PFSK-1 (cell line): ENCODE data around the gene SPC25.

ENCODE experiments used
- FOXP2 ChIP-seq: optimal IDR thresholded peaks from 2 replicates; pipeline ENCODE3; 2011; ENCODE audit warnings: borderline replicate concordance, control low read depth, inconsistent platforms; ENCODE audit not compliant: insufficient read depth; ENCODE audit errors: extremely low read length, extremely low read depth
- POLR2AphosphoS5 ChIP-seq: IDR thresholded peaks from 2 replicates; pipeline ENCODE4 v1.6.1; 2012; ENCODE audit warnings: low read depth, mild to moderate bottlenecking, control low read depth, low read length, moderate library complexity
- SIN3A ChIP-seq: IDR thresholded peaks from 2 replicates; pipeline ENCODE4 v1.6.1; 2012; ENCODE audit warnings: mild to moderate bottlenecking, low read length, moderate library complexity, borderline replicate concordance; ENCODE audit not compliant: insufficient read depth
- TAF1 ChIP-seq: IDR thresholded peaks from 2 replicates; pipeline ENCODE4 v1.6.1; 2012; ENCODE audit warnings: low read length, control low read depth, borderline replicate concordance; ENCODE audit not compliant: insufficient read depth
- TF ChIP-seq, protein P1 (sequence below), 2 experiments: IDR thresholded peaks; 2 replicates each; pipeline versions ENCODE4 v1.6.1 to v1.8.0; 2011 to 2012; ENCODE audit warnings: low read depth in 2 of 2, low read length in 2 of 2, control low read depth in 1 of 2, inconsistent platforms in 1 of 2, mild to moderate bottlenecking in 1 of 2, moderate library complexity in 1 of 2; ENCODE audit not compliant: insufficient read depth in 1 of 2

Gene SPC25

DNA sequence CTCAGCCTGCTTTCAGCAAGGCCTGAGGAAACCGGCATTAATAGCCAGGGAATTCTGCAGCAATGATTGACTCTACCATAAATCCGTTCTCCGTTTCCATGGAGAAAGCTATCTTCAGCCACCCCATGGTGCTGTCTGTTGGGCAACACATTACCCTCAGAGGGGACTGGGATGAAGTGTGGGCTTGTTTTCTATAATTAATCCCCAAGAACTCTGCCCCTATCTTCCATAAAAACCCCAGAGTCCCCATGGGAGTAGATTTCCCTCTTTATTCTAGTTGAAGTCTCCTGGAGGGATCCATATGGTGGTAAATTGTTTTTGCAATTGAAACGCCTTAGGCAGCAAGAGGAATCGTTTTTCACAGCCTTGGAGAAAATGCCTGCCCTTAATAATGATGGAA is 20.1 kb upstream of the SPC25 start:
- no peak for TF ChIP-seq POLR2AphosphoS5

DNA sequence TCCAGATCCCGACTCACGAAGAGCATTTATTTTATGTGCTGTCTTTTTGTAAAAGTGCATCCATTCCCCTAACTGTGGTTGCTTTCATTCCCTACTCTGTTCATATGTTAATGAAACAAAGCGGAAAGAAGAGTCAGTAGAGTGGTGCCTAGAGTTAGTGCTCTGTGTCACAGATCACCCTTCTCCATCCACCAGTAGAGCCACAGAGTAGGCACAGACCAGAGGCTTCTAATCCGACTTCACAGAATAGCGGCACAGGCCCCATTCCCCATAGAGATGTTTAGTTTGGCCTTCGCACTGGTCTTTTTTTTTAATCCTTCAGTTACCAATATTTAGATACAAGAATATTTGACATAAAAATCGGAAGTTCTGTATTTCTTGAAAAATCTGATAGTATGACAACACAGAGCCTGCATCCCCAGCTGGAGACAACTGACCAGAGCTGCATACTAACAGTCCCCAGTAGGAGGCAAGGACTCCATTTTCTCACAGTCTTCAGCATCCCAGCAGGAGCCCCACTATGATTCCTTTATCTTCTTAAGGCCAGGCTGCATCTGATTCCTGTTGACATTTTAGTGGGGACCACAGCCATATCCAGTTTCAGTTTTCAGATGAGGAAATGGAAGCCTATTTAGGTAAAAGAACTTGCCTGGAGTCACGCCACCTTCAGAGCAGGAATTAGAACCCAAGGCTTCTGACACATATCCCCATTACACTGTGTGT is 17.9 kb upstream of the SPC25 start:
- TF ChIP-seq FOXP2 (no peak), POLR2AphosphoS5 (no peak), SIN3A (no peak), TAF1 (no peak)
- TF ChIP-seq, protein P1, sequence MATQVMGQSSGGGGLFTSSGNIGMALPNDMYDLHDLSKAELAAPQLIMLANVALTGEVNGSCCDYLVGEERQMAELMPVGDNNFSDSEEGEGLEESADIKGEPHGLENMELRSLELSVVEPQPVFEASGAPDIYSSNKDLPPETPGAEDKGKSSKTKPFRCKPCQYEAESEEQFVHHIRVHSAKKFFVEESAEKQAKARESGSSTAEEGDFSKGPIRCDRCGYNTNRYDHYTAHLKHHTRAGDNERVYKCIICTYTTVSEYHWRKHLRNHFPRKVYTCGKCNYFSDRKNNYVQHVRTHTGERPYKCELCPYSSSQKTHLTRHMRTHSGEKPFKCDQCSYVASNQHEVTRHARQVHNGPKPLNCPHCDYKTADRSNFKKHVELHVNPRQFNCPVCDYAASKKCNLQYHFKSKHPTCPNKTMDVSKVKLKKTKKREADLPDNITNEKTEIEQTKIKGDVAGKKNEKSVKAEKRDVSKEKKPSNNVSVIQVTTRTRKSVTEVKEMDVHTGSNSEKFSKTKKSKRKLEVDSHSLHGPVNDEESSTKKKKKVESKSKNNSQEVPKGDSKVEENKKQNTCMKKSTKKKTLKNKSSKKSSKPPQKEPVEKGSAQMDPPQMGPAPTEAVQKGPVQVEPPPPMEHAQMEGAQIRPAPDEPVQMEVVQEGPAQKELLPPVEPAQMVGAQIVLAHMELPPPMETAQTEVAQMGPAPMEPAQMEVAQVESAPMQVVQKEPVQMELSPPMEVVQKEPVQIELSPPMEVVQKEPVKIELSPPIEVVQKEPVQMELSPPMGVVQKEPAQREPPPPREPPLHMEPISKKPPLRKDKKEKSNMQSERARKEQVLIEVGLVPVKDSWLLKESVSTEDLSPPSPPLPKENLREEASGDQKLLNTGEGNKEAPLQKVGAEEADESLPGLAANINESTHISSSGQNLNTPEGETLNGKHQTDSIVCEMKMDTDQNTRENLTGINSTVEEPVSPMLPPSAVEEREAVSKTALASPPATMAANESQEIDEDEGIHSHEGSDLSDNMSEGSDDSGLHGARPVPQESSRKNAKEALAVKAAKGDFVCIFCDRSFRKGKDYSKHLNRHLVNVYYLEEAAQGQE (IDR thresholded peaks at IDR 0.05; ENCODE audit: insufficient read depth in 1 of 2, low read depth in 2 of 2, low read length in 2 of 2): no peak

DNA sequence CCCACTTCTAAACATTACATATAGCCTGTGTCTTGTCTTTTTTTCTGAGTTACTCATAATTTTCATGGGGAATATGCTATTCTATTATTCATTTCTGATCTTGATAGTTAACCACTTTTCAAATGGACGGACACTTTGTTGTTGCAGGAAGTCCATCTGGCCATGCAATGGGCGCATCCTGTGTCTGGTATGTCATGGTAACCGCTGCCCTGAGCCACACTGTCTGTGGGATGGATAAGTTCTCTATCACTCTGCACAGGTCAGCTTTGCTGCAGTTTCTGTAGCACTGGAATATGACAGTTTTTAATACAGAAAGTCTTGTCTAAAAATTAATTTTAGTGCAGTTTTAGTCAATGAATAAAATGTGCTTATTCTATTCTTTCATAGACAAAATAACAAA is 14.1 kb upstream of the SPC25 start:
- TF ChIP-seq FOXP2 (no peak), TAF1 (no peak), SIN3A (no peak), POLR2AphosphoS5 (no peak)
- TF ChIP-seq, protein P1 (IDR thresholded peaks at IDR 0.05; ENCODE audit: insufficient read depth in 1 of 2, low read depth in 2 of 2, low read length in 2 of 2): no peak

DNA sequence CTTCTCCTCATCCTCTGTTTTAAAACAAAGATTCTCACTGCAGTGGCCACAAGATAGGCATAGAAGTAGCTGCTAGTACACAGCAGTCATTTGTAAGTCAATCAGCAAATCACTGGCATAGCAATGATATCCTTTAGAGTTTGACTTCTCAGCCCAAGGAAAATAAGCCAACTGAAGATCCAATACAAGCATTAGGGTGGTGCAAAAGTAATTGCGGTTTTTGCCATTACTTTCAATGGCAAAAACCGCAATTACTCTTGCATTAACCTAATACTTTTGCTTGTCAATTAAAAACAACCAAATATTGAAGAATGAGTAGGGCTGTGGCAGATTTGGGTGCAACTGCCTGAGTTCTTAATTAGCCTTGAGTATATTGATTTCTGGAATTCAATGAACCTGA is 13.7 kb upstream of the SPC25 start:
- TF ChIP-seq SIN3A: no peak
- TF ChIP-seq POLR2AphosphoS5: no peak
- no peak for TF ChIP-seq FOXP2
- TF ChIP-seq TAF1: no peak
- TF ChIP-seq, protein P1 (IDR thresholded peaks at IDR 0.05; ENCODE audit: insufficient read depth in 1 of 2, low read depth in 2 of 2, low read length in 2 of 2): no peak

DNA sequence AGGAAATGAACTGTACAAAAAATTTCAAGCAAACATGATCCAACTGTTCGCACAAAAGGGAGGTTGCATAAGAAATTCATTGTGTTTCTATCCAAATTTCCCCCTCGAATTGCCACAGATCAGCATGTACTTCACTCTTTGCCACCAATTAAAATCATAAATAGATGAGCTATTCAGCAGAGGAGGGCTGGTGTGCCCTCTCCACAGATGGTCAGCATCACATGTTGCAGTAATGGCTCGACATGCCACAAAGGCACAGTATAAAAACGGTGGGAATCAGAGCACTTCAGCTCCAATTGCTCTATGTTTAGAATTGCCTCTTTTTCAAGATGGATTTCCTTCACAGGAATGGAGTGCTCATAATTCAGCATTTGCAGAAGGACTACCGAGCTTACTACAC is 10.8 kb upstream of the SPC25 start, which contains the start of gene G6PC2:
Gene G6PC2, plus strand, starts transcription at position 289 of the 400 bp plus-strand sequence. Its CDS starts 41 bp downstream, at position 330.
- TF ChIP-seq SIN3A (no peak), FOXP2 (no peak), POLR2AphosphoS5 (no peak), TAF1 (no peak)
- TF ChIP-seq, protein P1 (IDR thresholded peaks at IDR 0.05; ENCODE audit: insufficient read depth in 1 of 2, low read depth in 2 of 2, low read length in 2 of 2): no peak
